Skin of body (tissue), 2 donors: ENCODE measurements around the gene GALC. TPM values are rescaled to one million over a fixed set of nuclear protein-coding genes. Genes with fewer than 3 reads are reported as not detected.

ENCODE experiments used
- DNase-seq: peaks from one replicate; lab custom pipeline; 2025; lab: John Stamatoyannopoulos, UW
- total RNA-seq: library from RNA; depleted of rRNA; stranded (reverse); fragments of >200 nt; gene quantifications from one replicate; pipeline ENCODE4 v1.2.3, GENCODE V29; 2014

The GALC gene
- total RNA-seq, 1 donor from 2014 or later = 27.5 TPM

GRCh38 chr14:88007608-88008007 is 14.6 kb upstream of the GALC start:
- no peak for DNase-seq

- DNase-seq = no peak
These were observed 13.2 kb upstream of the GALC start for GRCh38 chr14:88005978-88006851.

- DNase-seq = no peak
These were observed 12.1 kb upstream of the GALC start, which contains the start of gene GPR65 for GRCh38 chr14:88005050-88005481. Gene GPR65 (plus strand): TSS chr14:88005135. CDS start chr14:88010848, 5,713 bp downstream.

- no peak for DNase-seq
These were observed 11.6 kb upstream of the GALC start for GRCh38 chr14:88004506-88005036.

GRCh38 chr14:88003425-88003824 is 10.4 kb upstream of the GALC start:
- DNase-seq = no peak

GRCh38 chr14:88002421-88003075 is 9.6 kb upstream of the GALC start:
- DNase-seq = no peak

GRCh38 chr14:87999277-87999676 is 6.3 kb upstream of the GALC start:
- DNase-seq = no peak

- no peak for DNase-seq
These were observed 5.5 kb upstream of the GALC start for GRCh38 chr14:87998482-87998881.

GRCh38 chr14:87996291-87996592 is 3.3 kb upstream of the GALC start:
- no peak for DNase-seq

GRCh38 chr14:87995500-87996290 is 2.7 kb upstream of the GALC start:
- DNase-seq = no peak

GRCh38 chr14:87994974-87995373 is 2.0 kb upstream of the GALC start:
- no peak for DNase-seq

- no peak for DNase-seq
These were observed 650 bp downstream of the GALC start for GRCh38 chr14:87992346-87992717.

GRCh38 chr14:87990682-87991081 is 2.3 kb downstream of the GALC start:
- DNase-seq = no peak

GRCh38 chr14:87989956-87990299 is 3.1 kb downstream of the GALC start:
- DNase-seq = no peak

- no peak for DNase-seq
These were observed 3.6 kb downstream of the GALC start for GRCh38 chr14:87989221-87989955.

- no peak for DNase-seq
These were observed 13.3 kb downstream of the GALC start for GRCh38 chr14:87979689-87980088.

GRCh38 chr14:87975636-87976035 is 17.3 kb downstream of the GALC start:
- DNase-seq = no peak

GRCh38 chr14:87971010-87971409 is 22.0 kb downstream of the GALC start:
- DNase-seq = no peak

GRCh38 chr14:87967496-87967895 is 25.5 kb downstream of the GALC start:
- no peak for DNase-seq

- DNase-seq = no peak
These were observed 26.2 kb downstream of the GALC start for GRCh38 chr14:87966816-87967215.

- no peak for DNase-seq
These were observed 31.7 kb downstream of the GALC start for GRCh38 chr14:87961246-87961645.
